Measurements from ENCODE around the gene POU2F1.

- no peak for TF ChIP-seq CTCF (IDR thresholded peaks at IDR 0.05)
- no peak for TF ChIP-seq POLR2A (IDR thresholded peaks at IDR 0.05)
- TF ChIP-seq EP300 (IDR thresholded peaks at IDR 0.05), result no peak
- no peak for TF ChIP-seq POLR2AphosphoS5 (IDR thresholded peaks at IDR 0.05)
Measured at GRCh38 chr1:167230437-167230836, 9.8 kb downstream of the POU2F1 start.

All from stomach (tissue), 4 donors.